Activated CD4-positive, alpha-beta T cell treated with anti-CD3 and anti-CD28 coated beads, Interleukin-2, Interleukin-4, amounts not matched to agents 100 ng/mL and 50 ng/mL, durations not matched to agents 16 hours and 8 hours (primary cell): ENCODE results near the gene CTAGE8.
"Not testable (repeated sequence)": the region's sequence is repeated elsewhere in the genome, so short reads cannot be mapped to it uniquely, and the experiment has no call there.

ENCODE experiments used
- DNase-seq: peaks from one replicate; pipeline ENCODE4 v3.0.0-alpha.2; 2020; ENCODE audit warnings: low spot score

CTAGE8 gene, protein sequence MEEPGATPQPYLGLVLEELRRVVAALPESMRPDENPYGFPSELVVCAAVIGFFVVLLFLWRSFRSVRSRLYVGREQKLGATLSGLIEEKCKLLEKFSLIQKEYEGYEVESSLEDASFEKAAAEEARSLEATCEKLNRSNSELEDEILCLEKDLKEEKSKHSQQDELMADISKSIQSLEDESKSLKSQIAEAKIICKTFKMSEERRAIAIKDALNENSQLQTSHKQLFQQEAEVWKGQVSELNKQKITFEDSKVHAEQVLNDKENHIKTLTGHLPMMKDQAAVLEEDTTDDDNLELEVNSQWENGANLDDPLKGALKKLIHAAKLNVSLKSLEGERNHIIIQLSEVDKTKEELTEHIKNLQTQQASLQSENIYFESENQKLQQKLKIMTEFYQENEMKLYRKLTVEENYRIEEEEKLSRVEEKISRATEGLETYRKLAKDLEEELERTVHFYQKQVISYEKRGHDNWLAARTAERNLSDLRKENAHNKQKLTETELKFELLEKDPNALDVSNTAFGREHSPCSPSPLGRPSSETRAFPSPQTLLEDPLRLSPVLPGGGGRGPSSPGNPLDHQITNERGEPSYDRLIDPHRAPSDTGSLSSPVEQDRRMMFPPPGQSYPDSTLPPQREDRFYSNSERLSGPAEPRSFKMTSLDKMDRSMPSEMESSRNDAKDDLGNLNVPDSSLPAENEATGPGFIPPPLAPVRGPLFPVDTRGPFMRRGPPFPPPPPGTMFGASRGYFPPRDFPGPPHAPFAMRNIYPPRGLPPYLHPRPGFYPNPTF

DNA sequence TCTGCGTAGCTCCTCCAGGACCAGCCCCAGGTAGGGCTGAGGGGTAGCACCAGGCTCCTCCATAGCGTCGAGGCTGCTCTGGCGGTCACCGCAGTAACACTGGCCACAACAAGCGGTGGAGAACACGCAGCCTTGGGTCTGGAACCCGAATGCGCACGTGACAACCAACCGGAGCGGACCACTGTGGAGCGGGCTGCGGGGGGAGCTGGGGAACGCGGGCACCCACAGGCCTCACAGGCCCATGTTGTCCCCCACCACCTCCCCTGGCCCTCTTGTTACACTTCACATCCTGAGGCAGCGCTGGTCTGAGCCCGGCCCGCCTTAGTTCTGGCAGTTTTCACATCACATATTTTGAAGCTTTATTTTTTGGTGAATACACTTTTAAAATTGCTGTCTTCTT lies at the start of gene CTAGE8:
Gene CTAGE8 (minus strand): TSS at position 101 of the 400 bp plus-strand sequence. CDS start 38 bp downstream, at position 63.
- DNase-seq, result not testable (repeated sequence)

DNA sequence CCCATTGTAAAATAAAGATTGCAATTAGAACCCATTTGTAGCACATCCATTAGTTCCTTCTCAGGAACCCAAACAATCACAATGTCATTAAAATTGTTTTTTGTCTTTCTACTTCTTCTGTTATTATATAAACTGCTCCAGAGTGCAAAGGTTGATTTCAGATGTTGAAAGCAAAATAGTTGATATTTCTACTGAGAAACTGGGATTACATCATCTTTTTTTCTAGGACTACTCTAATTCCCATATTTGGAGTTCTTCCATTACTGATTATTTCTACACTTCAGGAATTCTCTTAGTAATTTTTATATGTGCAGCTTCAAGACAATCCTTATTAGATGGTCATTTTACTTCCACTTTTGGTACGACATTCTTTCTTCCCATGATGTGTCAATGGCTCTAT lies 48.4 kb upstream of the CTAGE8 start:
- not testable (repeated sequence) for DNase-seq

DNA sequence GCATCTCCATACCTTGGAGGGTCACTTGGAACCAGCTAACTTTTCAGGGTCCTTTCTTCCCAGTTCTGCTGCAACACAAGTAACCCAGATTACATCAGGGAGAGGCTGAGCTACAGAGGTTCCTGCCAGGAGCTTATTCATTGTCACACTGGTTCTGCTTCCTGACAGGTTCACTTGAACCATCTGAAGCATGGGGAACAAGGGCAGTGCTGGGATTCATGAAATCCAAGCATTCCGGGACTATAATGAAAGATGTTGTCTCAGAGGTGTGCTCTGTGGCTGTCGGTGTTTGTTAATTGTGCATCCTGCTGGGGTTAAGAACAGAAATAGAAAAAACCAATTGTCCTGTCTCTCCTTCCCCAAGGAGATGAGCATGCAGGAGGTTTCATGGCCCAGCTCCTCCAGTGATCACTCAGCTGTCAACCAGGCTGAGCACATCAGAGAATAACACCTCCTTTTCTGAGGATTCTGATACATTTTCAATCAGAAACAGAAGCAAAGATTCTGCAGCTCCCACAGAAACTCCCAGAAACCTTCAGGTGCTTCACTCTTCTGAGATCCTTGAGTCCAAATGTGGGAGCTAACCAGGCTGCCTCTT lies 42.9 kb upstream of the CTAGE8 start, which contains the start of gene OR2A1:
Gene OR2A1 (plus strand): TSS at position 548 of the 598 bp plus-strand sequence. CDS start 5,706 bp downstream, outside the sequence.
- not testable (repeated sequence) for DNase-seq

DNA sequence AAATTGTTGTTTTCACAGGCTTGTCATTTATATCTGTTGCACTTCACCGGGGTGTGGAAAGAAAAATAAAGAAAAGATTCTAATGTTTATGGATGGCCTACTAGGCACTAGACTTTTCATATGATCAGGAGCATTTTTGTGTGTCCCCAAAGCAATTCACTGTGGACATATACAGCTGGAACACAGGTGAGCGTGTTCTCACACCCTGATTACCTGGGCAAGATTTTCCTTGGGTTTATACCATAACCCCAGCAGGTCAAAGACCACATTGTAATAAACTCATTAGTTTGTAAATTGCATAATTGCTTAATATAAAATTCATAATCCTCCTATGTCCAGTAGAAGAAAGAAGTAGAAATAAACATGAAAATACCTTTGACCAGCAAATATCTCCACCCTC lies 42.1 kb upstream of the CTAGE8 start:
- DNase-seq, result not testable (repeated sequence)

DNA sequence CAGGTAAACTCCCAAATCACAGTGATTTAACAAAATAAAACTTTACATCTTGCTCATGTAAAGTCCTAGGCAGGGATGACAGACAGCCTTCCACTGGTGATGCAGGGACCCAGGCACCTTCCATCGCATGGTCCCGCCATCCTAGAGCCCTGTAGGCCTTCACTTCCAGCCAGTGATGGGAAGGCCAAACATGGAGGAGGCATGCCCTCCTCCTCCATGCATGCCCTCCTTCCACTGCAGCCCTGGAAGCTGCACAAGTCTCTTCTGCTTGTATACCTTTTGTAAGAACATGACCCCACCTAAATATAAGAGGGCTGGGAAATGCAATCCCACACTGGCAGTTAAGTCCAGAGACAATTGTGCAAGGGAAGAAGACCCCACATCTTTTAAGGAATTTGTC lies 40.6 kb upstream of the CTAGE8 start:
- not testable (repeated sequence) for DNase-seq

DNA sequence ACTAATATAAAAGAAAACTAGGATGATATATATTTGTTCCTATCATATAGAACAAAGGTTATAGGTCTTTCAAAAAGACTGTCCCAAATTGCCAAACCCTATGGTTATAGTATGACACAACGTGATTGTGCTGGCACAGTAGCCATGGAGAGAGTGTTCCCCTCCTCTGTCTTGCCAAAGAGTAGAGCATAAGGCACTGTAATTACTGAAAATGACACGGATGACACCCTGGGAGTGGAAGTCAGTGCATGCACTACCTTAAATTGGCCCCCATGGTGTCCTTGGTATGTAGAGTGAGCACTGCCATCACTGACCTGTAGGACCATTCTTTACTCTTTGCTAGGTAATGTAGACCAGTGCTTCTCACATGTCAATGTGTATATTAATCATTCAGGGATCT lies 36.1 kb upstream of the CTAGE8 start:
- not testable (repeated sequence) for DNase-seq

DNA sequence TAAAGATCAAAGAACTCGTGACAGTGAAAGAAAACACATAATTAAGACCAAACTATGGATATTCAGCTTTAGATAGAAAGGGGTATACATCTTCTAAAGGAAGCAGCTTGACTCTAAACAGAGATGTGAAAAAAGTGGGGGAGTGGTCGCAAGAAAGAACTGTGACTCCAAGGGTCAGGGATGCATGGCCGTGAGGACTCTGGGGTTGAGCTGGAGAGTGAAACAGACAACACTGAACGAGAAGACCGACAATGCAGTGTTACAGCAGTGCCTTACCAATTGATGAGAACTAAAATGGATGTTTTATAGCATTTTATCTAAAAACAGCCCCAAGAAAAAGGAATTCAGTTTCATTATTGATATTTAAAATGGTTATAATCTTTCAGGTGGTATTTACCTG lies 34.5 kb upstream of the CTAGE8 start:
- not testable (repeated sequence) for DNase-seq

- DNase-seq, result not testable (repeated sequence)
Measured at GRCh38 chr7:144302578-144303303, 33.7 kb upstream of the CTAGE8 start.

GRCh38 chr7:144293794-144294499 lies 24.9 kb upstream of the CTAGE8 start:
- DNase-seq, result not testable (repeated sequence)

DNA sequence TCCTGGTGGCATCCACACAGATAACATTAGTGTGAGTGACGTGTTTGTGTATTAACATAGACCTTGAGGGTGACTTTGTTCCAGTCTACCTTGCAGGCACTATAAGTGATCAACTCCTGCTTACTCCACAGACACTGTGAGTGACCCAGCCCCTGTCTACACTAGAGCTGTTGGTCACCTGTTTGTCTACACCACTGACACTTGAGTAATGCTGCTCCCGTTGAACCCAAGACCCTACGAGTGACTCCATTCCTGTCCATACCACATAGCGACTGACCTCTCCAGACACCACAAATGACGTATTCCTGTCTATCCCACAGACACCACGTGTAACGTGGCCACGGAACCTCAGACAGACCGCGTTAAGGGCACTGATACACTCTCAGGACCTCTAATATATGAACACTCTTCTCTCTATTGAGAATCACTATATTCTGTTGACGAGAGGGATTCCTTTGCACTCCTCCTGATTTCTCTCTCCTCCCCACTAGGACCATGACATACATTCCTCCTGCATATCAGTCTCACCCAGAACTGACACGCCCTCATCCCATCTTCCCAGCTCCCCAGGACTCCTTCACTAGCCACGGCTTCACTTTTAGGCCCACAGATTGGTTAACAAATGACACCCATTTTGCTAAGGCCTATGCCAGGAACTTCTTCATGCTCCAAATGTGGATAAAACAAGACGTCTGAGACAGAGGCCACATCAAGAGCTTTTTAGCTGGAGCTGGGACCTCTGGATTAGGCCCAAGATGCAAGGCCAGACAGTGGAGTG lies 23.5 kb upstream of the CTAGE8 start:
- not testable (repeated sequence) for DNase-seq

- not testable (repeated sequence) for DNase-seq
Measured at GRCh38 chr7:144291607-144292006, 22.5 kb upstream of the CTAGE8 start.

DNA sequence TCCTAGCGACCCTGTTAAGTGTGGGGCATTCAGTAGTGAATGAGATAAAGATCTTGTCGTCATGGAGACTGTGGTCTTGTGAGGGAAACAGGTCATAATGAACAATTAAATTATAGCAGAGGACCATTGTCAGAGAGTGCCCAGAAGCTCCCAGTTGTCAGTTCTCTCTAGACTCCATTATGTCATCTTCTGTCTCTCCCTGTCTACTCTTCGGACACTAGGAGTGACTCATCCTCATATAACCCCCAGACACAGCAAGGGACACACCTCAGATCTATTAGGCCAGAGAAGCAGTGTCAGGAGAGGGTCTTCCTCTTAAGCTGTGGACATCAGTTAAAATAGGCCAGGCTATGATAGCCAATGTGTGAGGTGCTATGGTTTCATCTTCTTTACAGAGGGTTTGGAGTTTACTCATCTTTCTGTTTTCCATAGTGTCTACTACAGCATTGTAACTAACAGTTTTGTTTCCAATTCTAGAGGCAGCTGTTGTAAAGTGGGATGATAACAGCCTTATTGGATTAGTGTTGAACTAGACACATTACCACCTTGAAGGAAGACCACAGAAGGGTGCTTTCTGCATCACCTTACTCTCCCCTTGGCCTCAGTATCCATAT lies 18.2 kb upstream of the CTAGE8 start:
- DNase-seq, result not testable (repeated sequence)

GRCh38 chr7:144283716-144284115 lies 14.6 kb upstream of the CTAGE8 start:
- DNase-seq, result not testable (repeated sequence)

DNA sequence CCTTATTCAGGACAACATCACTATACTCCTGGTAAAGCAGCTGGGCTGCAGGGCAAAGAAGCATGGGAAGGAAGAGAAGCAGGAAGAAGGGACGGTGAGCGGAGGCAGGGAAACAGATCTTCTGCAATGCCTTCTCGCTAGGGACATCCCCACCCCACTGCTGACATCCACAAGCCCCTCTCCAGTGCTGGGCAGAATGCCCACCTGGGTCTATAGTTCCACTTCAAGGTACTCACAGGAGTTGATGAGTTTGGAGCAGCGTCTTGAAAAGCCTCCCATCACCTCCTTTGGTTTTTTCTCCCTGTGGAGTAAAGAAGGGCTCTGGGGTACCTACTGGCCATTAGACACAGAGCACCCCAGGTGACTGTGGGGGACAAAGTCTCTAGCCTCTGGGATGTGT lies 13.4 kb upstream of the CTAGE8 start:
- DNase-seq, result not testable (repeated sequence)

- DNase-seq, result not testable (repeated sequence)
Measured at GRCh38 chr7:144281981-144282380, 12.9 kb upstream of the CTAGE8 start.

GRCh38 chr7:144280010-144280409 lies 10.9 kb upstream of the CTAGE8 start:
- not testable (repeated sequence) for DNase-seq

- DNase-seq, result not testable (repeated sequence)
Measured at GRCh38 chr7:144275281-144275680, 6.2 kb upstream of the CTAGE8 start.

- not testable (repeated sequence) for DNase-seq
Measured at GRCh38 chr7:144264692-144265091, 4.4 kb downstream of the CTAGE8 start, which contains the start of gene OR2A7. Gene OR2A7 (minus strand): TSS chr7:144264792. CDS start chr7:144259628, 5,164 bp downstream.

GRCh38 chr7:144262128-144262527 lies 7.0 kb downstream of the CTAGE8 start:
- not testable (repeated sequence) for DNase-seq

DNA sequence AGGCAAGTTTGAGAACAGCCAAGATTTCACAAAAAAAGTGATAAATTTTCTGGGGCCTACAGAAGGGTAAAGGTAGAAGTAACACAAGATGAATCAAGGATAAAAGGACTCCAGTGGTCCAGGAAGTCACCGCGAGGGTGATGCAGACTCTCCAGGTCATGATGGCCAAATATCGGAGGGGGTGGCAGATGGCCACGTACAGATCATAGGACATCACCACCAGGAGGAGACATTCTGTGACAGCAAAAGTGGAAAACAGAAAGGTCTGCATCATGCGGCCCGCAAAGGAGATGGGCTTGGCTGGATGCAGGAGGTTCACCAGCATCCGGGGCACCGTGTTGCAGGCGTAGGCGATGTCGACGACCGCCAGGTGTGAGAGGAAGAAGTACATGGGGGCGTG lies 10.0 kb downstream of the CTAGE8 start:
- DNase-seq, result not testable (repeated sequence)
